GM23248 (cell line): ENCODE measurements around the gene UGGT1. TPM values are rescaled to one million over a fixed set of nuclear protein-coding genes. Genes with fewer than 3 reads are reported as not detected.
"Not testable (repeated sequence)": the region's sequence is repeated elsewhere in the genome, so short reads cannot be mapped to it uniquely, and the experiment has no call there.

Experiments used
- DNase-seq: peaks from one replicate; pipeline ENCODE4 v3.0.0-alpha.2; 2015
- H2AFZ ChIP-seq: fragments of 200-600 bp; sonication (generic); 2 replicates; pipeline ENCODE4 v1.6.1; 2016; ENCODE audit warnings: antibody characterized with exemption
- H3F3A ChIP-seq: fragments of 200-600 bp; sonication (generic); 2 replicates; pipeline ENCODE4 v1.6.1; 2016; ENCODE audit warnings: mild to moderate bottlenecking, antibody characterized with exemption, mixed run types; ENCODE audit not compliant: insufficient read depth
- H3K27ac ChIP-seq: fragments of 200-600 bp; sonication (generic); 2 replicates; pipeline ENCODE4 v1.5.1; 2016; ENCODE audit warnings: mild to moderate bottlenecking
- H3K27me3 ChIP-seq: fragments of 200-600 bp; sonication (generic); replicated peaks from 2 replicates; pipeline ENCODE4 v1.6.1; 2016; ENCODE audit warnings: mild to moderate bottlenecking; ENCODE audit not compliant: insufficient read depth
- H3K36me3 ChIP-seq: fragments of 200-600 bp; sonication (generic); 2 replicates; pipeline ENCODE4 v1.6.1; 2016; ENCODE audit warnings: low read depth, mild to moderate bottlenecking
- H3K4me1 ChIP-seq: fragments of 200-600 bp; sonication (generic); 2 replicates; pipeline ENCODE4 v1.6.1; 2016; ENCODE audit warnings: mild to moderate bottlenecking; ENCODE audit not compliant: insufficient read depth
- H3K4me2 ChIP-seq: fragments of 200-600 bp; sonication (generic); one replicate; pipeline ENCODE4 v1.6.1; 2016; ENCODE audit warnings: mild to moderate bottlenecking; ENCODE audit not compliant: unreplicated experiment
- H3K4me3 ChIP-seq: fragments of 200-600 bp; sonication (generic); 2 replicates; pipeline ENCODE4 v1.5.1; 2016; ENCODE audit warnings: mild to moderate bottlenecking
- H3K79me2 ChIP-seq: fragments of 200-600 bp; sonication (generic); 2 replicates; pipeline ENCODE4 v1.6.1; 2016; ENCODE audit warnings: mild to moderate bottlenecking; ENCODE audit not compliant: insufficient read depth
- H3K9ac ChIP-seq: fragments of 200-600 bp; sonication (generic); 2 replicates; pipeline ENCODE4 v1.6.1; 2016; ENCODE audit warnings: mild to moderate bottlenecking
- H3K9me2 ChIP-seq: fragments of 200-600 bp; sonication (generic); 2 replicates; pipeline ENCODE4 v1.6.1; 2016; ENCODE audit warnings: mixed run types, mild to moderate bottlenecking, moderate library complexity; ENCODE audit not compliant: insufficient read depth
- H3K9me3 ChIP-seq: fragments of 200-600 bp; sonication (generic); one replicate; pipeline ENCODE4 v1.6.1; 2017; ENCODE audit warnings: low read depth
- H4K20me1 ChIP-seq: fragments of 200-600 bp; sonication (generic); 2 replicates; pipeline ENCODE4 v1.6.0; 2016; ENCODE audit not compliant: insufficient read depth
- EZH2 ChIP-seq: fragments of 200-600 bp; sonication (generic); IDR thresholded peaks from 2 replicates; pipeline ENCODE4 v1.6.1; 2018; ENCODE audit warnings: antibody characterized with exemption, mild to moderate bottlenecking; ENCODE audit not compliant: insufficient read depth, poor library complexity, severe bottlenecking
- EZH2phosphoT487 ChIP-seq: fragments of 200-600 bp; sonication (generic); IDR thresholded peaks from 2 replicates; pipeline ENCODE4 v1.6.1; 2018; ENCODE audit warnings: antibody characterized with exemption, moderate library complexity, mild to moderate bottlenecking, low read depth; ENCODE audit not compliant: insufficient read depth
- WGBS, 2 experiments: methylation state at CpG; one replicate each; pipeline ENCODE4 v1.1.6; 2015 to 2017; ENCODE audit warnings: low lambda C conversion rate in 2 of 2, low coverage in 1 of 2; ENCODE audit errors: missing lambda C conversion rate in 2 of 2; 5-methylcytosine and 5-hydroxymethylcytosine counted together
- in situ Hi-C: fragments of 300-500 bp; cut with MboI; formaldehyde crosslinking; loops from 2 replicates; pipeline ENCODE4 v1.15.0; 2020
- polyA plus RNA-seq: library from polyadenylated mRNA; unstranded; fragments of >200 nt; fragmentation: Nextera tagmentation; extraction: Ambion mirVana; gene quantifications from 2 replicates; pipeline ENCODE4 v1.2.1, GENCODE V29; 2016
- total RNA-seq: library from RNA; depleted of rRNA; stranded (reverse); fragments of >200 nt; shearing (Covaris generic); gene quantifications from 2 replicates; pipeline ENCODE4 v1.2.3, GENCODE V29; 2014

Gene UGGT1
- total and polyA plus RNA-seq, 2 experiments from 2014 or later, result 16.9 to 53.6 TPM

DNA sequence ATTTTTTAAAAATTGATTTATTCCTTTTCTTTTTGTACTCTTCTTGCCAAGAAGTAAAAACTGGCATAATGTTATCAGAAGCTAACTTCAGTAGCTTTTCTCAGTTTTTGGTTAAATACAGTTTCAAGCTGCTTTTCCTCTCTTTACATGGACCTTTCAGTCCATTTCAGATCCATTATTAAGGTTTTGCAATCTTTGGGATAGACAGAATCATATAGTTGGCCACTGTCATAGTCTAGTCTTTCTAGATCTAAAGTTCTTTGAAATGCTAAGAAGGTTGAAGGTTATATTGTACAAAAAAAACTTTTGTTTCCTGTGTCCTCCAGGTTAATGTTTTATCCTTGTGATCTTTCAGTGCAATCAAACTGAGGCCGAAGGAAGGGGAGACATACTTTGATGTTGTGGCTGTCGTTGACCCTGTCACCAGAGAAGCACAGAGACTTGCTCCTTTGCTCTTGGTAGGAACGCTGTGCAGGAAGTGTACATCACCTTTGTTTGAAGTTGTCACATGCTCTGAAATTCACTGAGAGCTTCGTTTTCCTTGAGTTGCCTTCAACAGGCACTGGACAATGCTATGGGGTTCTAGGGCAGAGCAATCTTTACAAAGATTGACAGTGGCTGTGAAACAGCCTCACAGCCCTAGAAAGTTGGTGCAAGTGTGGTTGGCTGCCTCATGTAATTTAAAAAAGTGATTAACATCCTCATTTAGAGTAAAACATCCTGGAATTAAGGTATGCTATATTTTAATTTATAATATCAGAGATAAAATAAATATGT, 79.1 kb downstream of the UGGT1 start:
- in situ Hi-C loops, result no loop called here
- Histone ChIP-seq H3K9me3 (no peaks in the 10 kb centered on the region), H3K27me3 (no peaks in the 10 kb centered on the region), H3K79me2 (no peaks in the 10 kb centered on the region), H3K9me2 (no peaks in the 10 kb centered on the region), H3K9ac (no peak overlapping the region), H3K36me3 (peaks cover 67% of the 10 kb centered on the region), H3K27ac (no peak overlapping the region), H3K4me3 (no peak overlapping the region), H2AFZ (no peak overlapping the region), H3K4me1 (no peaks in the 10 kb centered on the region), H3F3A (peaks cover 8% of the 10 kb centered on the region; the same call in 1 of the 2 replicates), H4K20me1 (no peaks in the 10 kb centered on the region), H3K4me2 (no peak overlapping the region)
- TF ChIP-seq EZH2phosphoT487, result no peak
- no peak for TF ChIP-seq EZH2
- 76 to 77% methylated on average over 4 of the region's 4 CpGs for WGBS, 2 experiments
- no peak for DNase-seq

- H3K36me3 ChIP-seq, result peaks cover 69% of the 10 kb centered on the region
- no peaks in the 10 kb centered on the region for H3K27me3 ChIP-seq
- no peaks in the 10 kb centered on the region for H3K79me2 ChIP-seq
- H3K4me3 ChIP-seq, result no peak overlapping the region
- no peaks in the 10 kb centered on the region for H4K20me1 ChIP-seq
- no peaks in the 10 kb centered on the region for H3K9me2 ChIP-seq
- H3K27ac ChIP-seq, result no peak overlapping the region
- H3K4me2 ChIP-seq, result no peak overlapping the region
- DNase-seq, result no peak
- H3K9me3 ChIP-seq, result no peaks in the 10 kb centered on the region
- in situ Hi-C loops, result no loop called here
- WGBS, 2 experiments, result 85 to 86% methylated on average over 6 of the region's 6 CpGs
- no peak overlapping the region for H2AFZ ChIP-seq
- H3K9ac ChIP-seq, result no peak overlapping the region
- no peaks in the 10 kb centered on the region for H3K4me1 ChIP-seq
- H3F3A ChIP-seq, result peaks cover 8% of the 10 kb centered on the region; the same call in 1 of the 2 replicates
- no peak for TF ChIP-seq EZH2phosphoT487
- no peak for TF ChIP-seq EZH2
Measured at GRCh38 chr2:128170776-128171175, 79.8 kb downstream of the UGGT1 start.

DNA sequence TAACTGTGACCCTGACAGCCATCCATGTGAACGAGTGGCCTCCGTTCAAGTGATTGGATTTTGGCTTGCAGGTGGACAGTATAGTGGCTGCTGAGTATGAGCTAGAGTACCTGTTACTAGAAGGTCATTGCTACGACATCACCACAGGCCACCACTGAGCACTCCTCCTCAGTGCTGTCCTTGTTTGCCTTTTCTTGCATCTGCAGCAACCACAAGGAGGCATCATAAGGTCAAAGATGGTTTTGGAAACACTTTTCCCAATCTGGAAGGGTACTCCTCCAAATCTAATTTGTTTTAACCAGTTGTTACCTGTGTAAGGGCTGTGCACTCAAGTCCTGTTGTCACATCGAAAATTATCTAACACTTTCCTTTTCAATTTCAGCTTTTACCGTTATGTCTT, 81.2 kb downstream of the UGGT1 start:
- no peaks in the 10 kb centered on the region for H3K4me1 ChIP-seq
- no peak overlapping the region for H3K4me2 ChIP-seq
- no peaks in the 10 kb centered on the region for H3K9me3 ChIP-seq
- in situ Hi-C loops, result no loop called here
- H3K9ac ChIP-seq, result no peak overlapping the region
- WGBS, 2 experiments, result 84 to 86% methylated on average over 5 of the region's 5 CpGs
- H3K9me2 ChIP-seq, result no peaks in the 10 kb centered on the region
- no peak for TF ChIP-seq EZH2phosphoT487
- no peak for TF ChIP-seq EZH2
- peak; percentile 25 for DNase-seq
- no peaks in the 10 kb centered on the region for H3K27me3 ChIP-seq
- no peaks in the 10 kb centered on the region for H4K20me1 ChIP-seq
- H3F3A ChIP-seq, result peaks cover 8% of the 10 kb centered on the region; the same call in 1 of the 2 replicates
- H3K4me3 ChIP-seq, result no peak overlapping the region
- H3K79me2 ChIP-seq, result no peaks in the 10 kb centered on the region
- H3K36me3 ChIP-seq, result peaks cover 74% of the 10 kb centered on the region
- H3K27ac ChIP-seq, result no peak overlapping the region
- H2AFZ ChIP-seq, result no peak overlapping the region

- WGBS, 2 experiments, result 74 to 76% methylated on average over 4 of the region's 4 CpGs
- H2AFZ ChIP-seq, H4K20me1 ChIP-seq, H3K27me3 ChIP-seq, H3K4me2 ChIP-seq, H3K27ac ChIP-seq, in situ Hi-C loops, H3F3A ChIP-seq, H3K9ac ChIP-seq, H3K79me2 ChIP-seq, H3K4me1 ChIP-seq, H3K9me3 ChIP-seq, H3K4me3 ChIP-seq, H3K9me2 ChIP-seq: not testable (repeated sequence)
- peaks cover 66% of the 10 kb centered on the region for H3K36me3 ChIP-seq
- peak; percentile 5 for DNase-seq
Measured at GRCh38 chr2:128174067-128174466, 83.1 kb downstream of the UGGT1 start.

- H3K4me2 ChIP-seq, result no peak overlapping the region
- no peak for TF ChIP-seq EZH2
- no peak for TF ChIP-seq EZH2phosphoT487
- H3K36me3 ChIP-seq, result peaks cover 70% of the 10 kb centered on the region
- H2AFZ ChIP-seq, result no peak overlapping the region
- no peak for DNase-seq
- no peaks in the 10 kb centered on the region for H3K9me2 ChIP-seq
- H3K27ac ChIP-seq, result no peak overlapping the region
- H3F3A ChIP-seq, result no peaks in the 10 kb centered on the region
- WGBS, 2 experiments, result 97 to 98% methylated on average over 3 of the region's 3 CpGs
- H3K9me3 ChIP-seq, result no peaks in the 10 kb centered on the region
- no peaks in the 10 kb centered on the region for H3K79me2 ChIP-seq
- in situ Hi-C loops, result no loop called here
- H3K9ac ChIP-seq, result no peak overlapping the region
- no peaks in the 10 kb centered on the region for H4K20me1 ChIP-seq
- H3K4me3 ChIP-seq, result no peak overlapping the region
- H3K4me1 ChIP-seq, result no peaks in the 10 kb centered on the region
- no peaks in the 10 kb centered on the region for H3K27me3 ChIP-seq
Measured at GRCh38 chr2:128177315-128177714, 86.3 kb downstream of the UGGT1 start.
